ENCODE data around the gene PRTN3. TPM values are rescaled to one million over a fixed set of nuclear protein-coding genes. Genes with fewer than 3 reads are reported as not detected.

The PRTN3 gene
- total and polyA plus RNA-seq, 2 experiments from 2014 or later, result 0.44 to 0.60 TPM

DNA sequence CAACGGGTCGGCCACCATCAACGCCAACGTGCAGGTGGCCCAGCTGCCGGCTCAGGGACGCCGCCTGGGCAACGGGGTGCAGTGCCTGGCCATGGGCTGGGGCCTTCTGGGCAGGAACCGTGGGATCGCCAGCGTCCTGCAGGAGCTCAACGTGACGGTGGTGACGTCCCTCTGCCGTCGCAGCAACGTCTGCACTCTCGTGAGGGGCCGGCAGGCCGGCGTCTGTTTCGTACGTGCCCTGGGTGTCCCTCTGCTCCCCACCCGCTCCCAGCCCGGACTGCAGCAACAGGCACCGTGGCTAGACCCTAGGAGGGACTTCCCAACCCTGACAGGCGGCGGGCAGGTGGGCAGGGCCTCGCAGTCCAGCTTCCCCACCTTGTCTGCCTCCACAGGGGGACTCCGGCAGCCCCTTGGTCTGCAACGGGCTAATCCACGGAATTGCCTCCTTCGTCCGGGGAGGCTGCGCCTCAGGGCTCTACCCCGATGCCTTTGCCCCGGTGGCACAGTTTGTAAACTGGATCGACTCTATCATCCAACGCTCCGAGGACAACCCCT, 14.8 kb downstream of the PRTN3 start:
- Histone ChIP-seq H3K27ac (no peak overlapping the region), H3K4me1 (ENCODE audit: low read depth) (no peaks in the 10 kb centered on the region), H3K4me3 (no peak overlapping the region), H3K36me3 (no peaks in the 10 kb centered on the region), H3K27me3 (peaks cover 18% of the 10 kb centered on the region), H3K9me3 (ENCODE audit: low read depth) (no peaks in the 10 kb centered on the region)
- no peak for DNase-seq (ENCODE audit: low read depth in 1 of 2, low spot score in 1 of 2)
- TF ChIP-seq, protein P1, sequence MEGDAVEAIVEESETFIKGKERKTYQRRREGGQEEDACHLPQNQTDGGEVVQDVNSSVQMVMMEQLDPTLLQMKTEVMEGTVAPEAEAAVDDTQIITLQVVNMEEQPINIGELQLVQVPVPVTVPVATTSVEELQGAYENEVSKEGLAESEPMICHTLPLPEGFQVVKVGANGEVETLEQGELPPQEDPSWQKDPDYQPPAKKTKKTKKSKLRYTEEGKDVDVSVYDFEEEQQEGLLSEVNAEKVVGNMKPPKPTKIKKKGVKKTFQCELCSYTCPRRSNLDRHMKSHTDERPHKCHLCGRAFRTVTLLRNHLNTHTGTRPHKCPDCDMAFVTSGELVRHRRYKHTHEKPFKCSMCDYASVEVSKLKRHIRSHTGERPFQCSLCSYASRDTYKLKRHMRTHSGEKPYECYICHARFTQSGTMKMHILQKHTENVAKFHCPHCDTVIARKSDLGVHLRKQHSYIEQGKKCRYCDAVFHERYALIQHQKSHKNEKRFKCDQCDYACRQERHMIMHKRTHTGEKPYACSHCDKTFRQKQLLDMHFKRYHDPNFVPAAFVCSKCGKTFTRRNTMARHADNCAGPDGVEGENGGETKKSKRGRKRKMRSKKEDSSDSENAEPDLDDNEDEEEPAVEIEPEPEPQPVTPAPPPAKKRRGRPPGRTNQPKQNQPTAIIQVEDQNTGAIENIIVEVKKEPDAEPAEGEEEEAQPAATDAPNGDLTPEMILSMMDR (IDR thresholded peaks at IDR 0.05; ENCODE audit: low read depth, low read length), result no peak

DNA sequence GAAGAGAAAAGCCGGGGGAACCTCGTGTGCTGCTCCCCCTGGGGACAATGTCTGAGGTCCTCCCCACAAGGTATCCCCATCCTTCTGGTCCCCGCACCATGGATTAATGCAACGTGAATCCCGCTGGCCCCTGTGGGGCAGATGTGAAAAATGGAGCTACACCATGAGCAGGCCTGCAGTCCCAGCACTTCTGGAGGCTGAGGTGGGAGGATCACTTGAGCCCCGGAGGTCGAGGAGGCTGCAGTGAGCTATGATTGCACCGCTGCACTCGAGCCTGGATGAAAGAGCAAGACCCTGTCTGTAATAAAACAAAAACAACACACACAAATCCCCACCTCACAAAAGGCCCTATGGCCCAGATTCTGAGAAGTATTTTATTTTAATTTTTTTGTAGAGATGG, 17.5 kb downstream of the PRTN3 start:
- Histone ChIP-seq H3K36me3 (no peaks in the 10 kb centered on the region), H3K27me3 (peaks cover 32% of the 10 kb centered on the region), H3K27ac (no peak overlapping the region), H3K9me3 (ENCODE audit: low read depth) (no peaks in the 10 kb centered on the region), H3K4me3 (no peak overlapping the region), H3K4me1 (ENCODE audit: low read depth) (no peaks in the 10 kb centered on the region)
- TF ChIP-seq, protein P1 (IDR thresholded peaks at IDR 0.05; ENCODE audit: low read depth, low read length), result no peak
- DNase-seq (ENCODE audit: low read depth in 1 of 2, low spot score in 1 of 2), result no peak

DNA sequence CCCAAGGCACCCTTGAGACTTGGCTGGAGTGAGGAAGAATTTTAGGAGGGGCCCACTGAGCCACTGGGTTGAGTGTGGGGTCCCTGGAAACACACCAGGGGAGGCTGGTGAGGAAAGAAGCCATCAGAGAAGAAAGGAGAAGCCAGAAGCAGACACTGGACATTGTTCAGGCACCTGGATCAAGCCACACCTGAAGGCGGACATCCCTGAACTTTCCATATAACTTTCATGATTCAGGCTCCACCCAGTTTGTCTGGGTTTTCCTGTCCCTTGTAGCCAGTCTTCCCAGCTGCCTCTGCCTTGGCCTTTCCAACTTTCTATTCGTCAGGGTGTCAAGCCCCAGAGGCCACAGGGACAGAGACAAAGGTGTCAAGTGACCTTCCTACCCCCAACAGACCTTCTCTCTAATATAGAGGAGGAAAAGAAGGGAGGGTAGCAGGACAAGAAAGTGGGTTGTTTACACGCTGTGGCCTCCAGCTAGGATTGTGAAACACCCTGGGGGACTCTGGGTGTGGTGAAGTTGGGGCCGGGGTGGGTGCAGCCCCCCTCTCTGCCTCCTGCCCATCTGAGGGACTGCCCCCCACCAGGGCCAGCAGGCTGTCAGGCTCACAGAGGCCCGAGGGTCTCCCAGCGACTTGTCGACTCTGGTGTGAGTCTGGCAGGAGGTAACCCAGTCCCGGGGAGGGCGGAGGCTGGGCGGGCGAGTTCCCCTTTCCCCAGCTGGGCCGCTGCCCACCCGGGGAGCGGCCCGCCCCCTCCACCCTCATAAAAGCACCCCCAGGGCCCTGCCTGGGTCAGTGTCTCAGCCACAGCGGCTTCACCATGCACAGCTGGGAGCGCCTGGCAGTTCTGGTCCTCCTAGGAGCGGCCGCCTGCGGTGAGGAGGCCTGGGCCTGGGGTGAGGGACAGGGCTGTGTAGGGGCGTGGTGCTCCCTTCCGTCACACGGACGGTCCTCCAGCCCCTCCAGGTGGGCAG, 18.4 kb downstream of the PRTN3 start, which contains the start of gene CFD:
Gene CFD (plus strand): TSS at position 797 of the 976 bp plus-strand sequence. CDS start 26 bp downstream, at position 823.
- H3K27ac ChIP-seq, result no peak within 1 kb of the TSS
- H3K4me3 ChIP-seq, result peak within 1 kb of the TSS; percentile 30
- H3K9me3 ChIP-seq (ENCODE audit: low read depth), result no peaks in the 10 kb centered on the region
- H3K27me3 ChIP-seq, result peaks cover 32% of the 10 kb centered on the region
- TF ChIP-seq, protein P1 (IDR thresholded peaks at IDR 0.05; ENCODE audit: low read depth, low read length), result no peak
- H3K36me3 ChIP-seq, result no peaks in the 10 kb centered on the region
- no peaks in the 10 kb centered on the region for H3K4me1 ChIP-seq (ENCODE audit: low read depth)
- no peak for DNase-seq (ENCODE audit: low read depth in 1 of 2, low spot score in 1 of 2)

DNA sequence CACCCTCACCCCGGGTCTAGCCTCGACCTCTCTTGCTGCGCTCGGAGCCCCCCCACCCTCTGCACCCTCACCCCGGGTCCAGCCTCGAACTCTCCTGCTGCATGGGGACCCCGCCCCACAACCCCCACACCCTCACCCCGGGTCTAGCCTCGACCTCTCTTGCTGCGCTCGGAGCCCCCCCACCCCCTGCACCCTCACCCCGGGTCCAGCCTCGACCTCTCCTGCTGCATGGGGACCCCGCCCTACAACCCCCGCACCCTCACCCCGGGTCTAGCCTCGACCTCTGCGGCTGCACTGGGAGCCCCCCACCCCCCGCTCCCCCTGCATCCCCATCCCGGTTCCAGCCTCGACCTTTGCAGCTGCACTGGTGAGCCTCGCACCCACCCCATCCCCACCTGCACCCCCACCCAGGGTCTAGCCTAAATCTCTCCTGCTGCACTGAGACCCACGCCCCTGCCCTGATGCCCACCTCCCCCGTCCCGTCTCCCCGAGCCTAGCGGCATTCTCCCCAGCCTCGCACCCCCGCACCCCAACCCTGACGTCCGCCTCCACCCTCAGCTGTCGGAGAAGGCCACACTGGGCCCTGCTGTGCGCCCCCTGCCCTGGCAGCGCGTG, 20.4 kb downstream of the PRTN3 start:
- H3K4me3 ChIP-seq, result no peak overlapping the region
- H3K4me1 ChIP-seq (ENCODE audit: low read depth), result no peaks in the 10 kb centered on the region
- TF ChIP-seq, protein P1 (IDR thresholded peaks at IDR 0.05; ENCODE audit: low read depth, low read length), result no peak
- H3K36me3 ChIP-seq, result no peaks in the 10 kb centered on the region
- no peaks in the 10 kb centered on the region for H3K9me3 ChIP-seq (ENCODE audit: low read depth)
- peaks cover 32% of the 10 kb centered on the region for H3K27me3 ChIP-seq
- DNase-seq (ENCODE audit: low read depth in 1 of 2, low spot score in 1 of 2), result no peak
- no peak overlapping the region for H3K27ac ChIP-seq

DNA sequence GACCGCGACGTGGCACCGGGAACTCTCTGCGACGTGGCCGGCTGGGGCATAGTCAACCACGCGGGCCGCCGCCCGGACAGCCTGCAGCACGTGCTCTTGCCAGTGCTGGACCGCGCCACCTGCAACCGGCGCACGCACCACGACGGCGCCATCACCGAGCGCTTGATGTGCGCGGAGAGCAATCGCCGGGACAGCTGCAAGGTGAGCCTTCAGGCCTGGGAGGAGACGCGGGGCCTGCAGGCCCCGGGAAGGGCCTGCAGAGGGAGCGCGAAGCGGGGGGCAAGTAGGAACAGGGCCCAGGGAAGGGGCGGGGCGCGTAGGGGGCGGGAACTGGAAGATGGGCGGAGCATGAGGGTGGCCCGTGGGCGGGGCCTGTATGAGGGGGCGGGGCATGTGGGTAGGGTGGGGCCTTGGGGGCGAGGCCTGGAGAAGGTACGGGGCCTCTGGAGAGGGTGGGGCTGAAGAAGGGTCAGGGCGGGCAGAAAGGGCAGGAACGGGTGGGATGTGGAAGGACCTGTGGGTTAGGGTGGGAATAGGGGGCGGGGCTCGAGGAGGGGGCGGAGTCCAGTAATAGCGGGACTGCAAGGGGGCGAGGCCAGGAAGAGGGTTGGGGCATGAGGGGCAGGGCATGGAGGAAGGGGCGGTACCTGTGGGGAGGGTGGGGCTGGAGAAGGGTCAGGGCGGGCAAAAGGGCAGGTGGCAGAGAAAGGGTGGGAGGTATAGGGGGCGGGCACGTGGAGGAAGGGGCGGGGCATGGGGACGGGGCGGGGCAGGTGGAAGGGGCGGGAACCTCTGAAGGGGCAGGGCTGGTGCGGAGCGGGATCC, 21.2 kb downstream of the PRTN3 start:
- H3K27me3 ChIP-seq, result peaks cover 32% of the 10 kb centered on the region
- no peaks in the 10 kb centered on the region for H3K36me3 ChIP-seq
- H3K9me3 ChIP-seq (ENCODE audit: low read depth), result no peaks in the 10 kb centered on the region
- H3K4me1 ChIP-seq (ENCODE audit: low read depth), result no peaks in the 10 kb centered on the region
- peak in 1 of 2 donors; percentile 68 for DNase-seq (ENCODE audit: low read depth in 1 of 2, low spot score in 1 of 2)
- H3K4me3 ChIP-seq, result no peak overlapping the region
- TF ChIP-seq, protein P1 (IDR thresholded peaks at IDR 0.05; ENCODE audit: low read depth, low read length), result no peak
- no peak overlapping the region for H3K27ac ChIP-seq
